ENCODE measurements around the gene KRTAP10-3.

DNA sequence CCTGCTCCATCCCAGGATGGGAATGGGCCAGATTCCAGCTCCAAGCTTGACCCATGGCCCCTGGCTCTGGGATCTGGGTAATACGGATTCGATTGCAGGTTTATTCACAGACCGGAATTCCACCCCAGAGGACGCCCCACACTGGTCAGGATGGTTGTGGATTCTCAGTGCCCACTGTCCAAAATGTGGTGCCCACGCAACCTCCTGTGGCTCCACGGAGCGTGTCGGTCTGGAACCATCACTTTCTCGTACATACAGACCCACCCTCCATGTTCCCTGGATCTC lies 50.2 kb downstream of the KRTAP10-3 start:
- no peak for TF ChIP-seq POLR2A (IDR thresholded peaks at IDR 0.05; ENCODE audit: extremely low read depth, insufficient read length)
- TF ChIP-seq, protein P1, sequence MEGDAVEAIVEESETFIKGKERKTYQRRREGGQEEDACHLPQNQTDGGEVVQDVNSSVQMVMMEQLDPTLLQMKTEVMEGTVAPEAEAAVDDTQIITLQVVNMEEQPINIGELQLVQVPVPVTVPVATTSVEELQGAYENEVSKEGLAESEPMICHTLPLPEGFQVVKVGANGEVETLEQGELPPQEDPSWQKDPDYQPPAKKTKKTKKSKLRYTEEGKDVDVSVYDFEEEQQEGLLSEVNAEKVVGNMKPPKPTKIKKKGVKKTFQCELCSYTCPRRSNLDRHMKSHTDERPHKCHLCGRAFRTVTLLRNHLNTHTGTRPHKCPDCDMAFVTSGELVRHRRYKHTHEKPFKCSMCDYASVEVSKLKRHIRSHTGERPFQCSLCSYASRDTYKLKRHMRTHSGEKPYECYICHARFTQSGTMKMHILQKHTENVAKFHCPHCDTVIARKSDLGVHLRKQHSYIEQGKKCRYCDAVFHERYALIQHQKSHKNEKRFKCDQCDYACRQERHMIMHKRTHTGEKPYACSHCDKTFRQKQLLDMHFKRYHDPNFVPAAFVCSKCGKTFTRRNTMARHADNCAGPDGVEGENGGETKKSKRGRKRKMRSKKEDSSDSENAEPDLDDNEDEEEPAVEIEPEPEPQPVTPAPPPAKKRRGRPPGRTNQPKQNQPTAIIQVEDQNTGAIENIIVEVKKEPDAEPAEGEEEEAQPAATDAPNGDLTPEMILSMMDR (IDR thresholded peaks at IDR 0.05; ENCODE audit: low read depth, low read length): no peak
- no peak for TF ChIP-seq MYC (IDR thresholded peaks at IDR 0.05; ENCODE audit: low read depth, low read length)

Measured in NB4 (cell line).